Measurements from ENCODE around the gene VANGL1.

DNA sequence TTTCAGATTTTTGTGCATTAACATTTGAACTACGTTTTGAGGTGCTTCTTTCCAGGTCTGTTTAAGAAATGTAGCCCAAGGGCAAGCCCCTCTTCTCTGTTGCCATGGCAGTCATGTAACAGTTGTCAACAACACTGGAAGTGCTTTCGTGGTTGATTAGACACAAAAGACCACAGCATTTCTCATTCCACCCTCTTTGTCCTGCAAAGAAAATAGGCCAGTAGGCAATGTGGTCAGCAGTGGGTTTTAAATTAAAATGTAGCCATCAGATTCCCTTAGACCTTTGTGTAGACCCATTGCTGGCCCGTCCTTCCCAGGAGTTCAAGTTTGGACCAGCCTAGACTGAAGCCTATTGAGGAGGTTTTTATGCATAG lies 35.4 kb downstream of the VANGL1 start:
- TF ChIP-seq POLR2A (IDR thresholded peaks at IDR 0.05): no peak
- TF ChIP-seq, protein P1, sequence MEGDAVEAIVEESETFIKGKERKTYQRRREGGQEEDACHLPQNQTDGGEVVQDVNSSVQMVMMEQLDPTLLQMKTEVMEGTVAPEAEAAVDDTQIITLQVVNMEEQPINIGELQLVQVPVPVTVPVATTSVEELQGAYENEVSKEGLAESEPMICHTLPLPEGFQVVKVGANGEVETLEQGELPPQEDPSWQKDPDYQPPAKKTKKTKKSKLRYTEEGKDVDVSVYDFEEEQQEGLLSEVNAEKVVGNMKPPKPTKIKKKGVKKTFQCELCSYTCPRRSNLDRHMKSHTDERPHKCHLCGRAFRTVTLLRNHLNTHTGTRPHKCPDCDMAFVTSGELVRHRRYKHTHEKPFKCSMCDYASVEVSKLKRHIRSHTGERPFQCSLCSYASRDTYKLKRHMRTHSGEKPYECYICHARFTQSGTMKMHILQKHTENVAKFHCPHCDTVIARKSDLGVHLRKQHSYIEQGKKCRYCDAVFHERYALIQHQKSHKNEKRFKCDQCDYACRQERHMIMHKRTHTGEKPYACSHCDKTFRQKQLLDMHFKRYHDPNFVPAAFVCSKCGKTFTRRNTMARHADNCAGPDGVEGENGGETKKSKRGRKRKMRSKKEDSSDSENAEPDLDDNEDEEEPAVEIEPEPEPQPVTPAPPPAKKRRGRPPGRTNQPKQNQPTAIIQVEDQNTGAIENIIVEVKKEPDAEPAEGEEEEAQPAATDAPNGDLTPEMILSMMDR (IDR thresholded peaks at IDR 0.05): no peak

Data from vagina (tissue), 2 donors.